GM13977 (cell line): ENCODE data around the gene FNIP2.
"Not testable (repeated sequence)": the region's sequence is repeated elsewhere in the genome, so short reads cannot be mapped to it uniquely, and the experiment has no call there.

Experiments used
- DNase-seq: peaks from one replicate; pipeline ENCODE4 v3.0.0; 2012; ENCODE audit warnings: low spot score
- CTCF ChIP-seq: IDR thresholded peaks from 2 replicates; pipeline ENCODE4 v1.5.1; 2012; ENCODE audit warnings: mild to moderate bottlenecking, control low read depth; ENCODE audit not compliant: insufficient read depth; ENCODE audit errors: extremely low read depth, missing control alignments
- in situ Hi-C: fragments of 300-500 bp; cut with MboI; formaldehyde crosslinking; loops from one replicate; pipeline ENCODE4 v1.12.0; 2022; ENCODE audit warnings: low sequenced_read_pairs, low pct_unique_long_range_greater_than_20kb, mixed read lengths, inconsistent platforms; ENCODE audit not compliant: unreplicated experiment

The FNIP2 gene

GRCh38 chr4:158754385-158755180, 14.2 kb upstream of the FNIP2 start:
- in situ Hi-C loops = no loop called here
- DNase-seq = no peak
- no peak for TF ChIP-seq CTCF

- in situ Hi-C loops, DNase-seq: not testable (repeated sequence)
Observed at GRCh38 chr4:158755819-158756218, 13.0 kb upstream of the FNIP2 start.

DNA sequence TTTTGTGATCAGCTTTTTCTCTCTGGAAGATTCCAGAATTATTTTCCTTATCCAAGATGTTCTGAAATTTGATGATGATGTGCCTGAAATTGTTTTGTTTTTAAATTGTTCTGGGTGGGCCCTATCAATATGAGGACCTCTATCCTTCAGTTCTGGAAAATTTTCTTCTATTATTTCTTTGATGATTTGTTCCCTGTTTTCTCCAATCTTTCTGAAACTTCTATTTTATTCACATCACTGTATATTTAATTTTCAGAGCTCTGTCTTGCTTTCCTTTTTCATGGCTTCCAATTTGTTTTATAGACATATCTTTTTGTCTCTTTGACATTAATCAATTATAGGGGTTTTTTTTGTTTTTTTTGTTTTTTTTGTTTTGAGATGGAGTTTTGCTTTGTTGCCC, 12.2 kb upstream of the FNIP2 start:
- no peak for TF ChIP-seq CTCF
- in situ Hi-C loops = no loop called here
- DNase-seq = no peak

DNA sequence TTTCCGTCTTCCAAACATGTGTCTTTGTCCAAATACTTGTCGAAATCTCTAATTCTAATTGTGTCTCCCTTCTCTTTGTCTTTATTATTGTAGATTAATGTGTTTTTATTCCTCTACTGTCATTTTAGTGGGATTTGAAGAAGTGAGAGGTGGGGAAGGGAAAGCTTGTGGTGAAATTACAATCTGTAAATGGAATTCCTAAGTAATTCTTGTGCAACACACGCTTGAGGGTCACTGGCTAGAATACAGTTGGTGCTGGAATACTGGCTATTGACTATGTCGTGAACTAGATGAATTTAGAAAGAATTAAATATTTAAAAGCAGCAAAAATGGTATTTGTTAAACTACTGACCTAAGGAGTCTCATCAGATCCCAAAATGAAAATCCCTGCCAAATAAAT, 10.7 kb upstream of the FNIP2 start:
- no peak for TF ChIP-seq CTCF
- in situ Hi-C loops = no loop called here
- no peak for DNase-seq

DNA sequence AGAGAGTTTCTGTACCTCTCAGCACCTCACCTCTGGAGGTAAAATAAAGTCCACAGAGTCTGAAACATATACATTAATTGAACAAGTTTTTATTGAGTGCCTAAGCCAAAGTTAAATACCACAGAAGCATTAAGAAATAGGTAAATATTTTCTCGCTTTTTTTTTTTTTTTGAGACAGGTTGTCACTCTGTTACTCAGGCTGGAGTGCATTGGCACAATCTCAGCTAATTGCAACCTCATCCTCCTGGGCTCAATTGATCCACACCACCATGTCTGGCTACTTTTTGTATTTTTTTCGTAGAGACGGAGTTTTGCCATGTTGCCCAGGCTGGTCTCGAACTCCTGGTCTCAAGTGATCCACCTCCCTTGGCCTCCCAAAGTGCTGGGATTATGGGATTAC, 10.1 kb upstream of the FNIP2 start:
- in situ Hi-C loops = no loop called here
- no peak for TF ChIP-seq CTCF
- DNase-seq = no peak

- DNase-seq, in situ Hi-C loops: not testable (repeated sequence)
Observed at GRCh38 chr4:158759539-158759938, 9.3 kb upstream of the FNIP2 start.

- no peak for TF ChIP-seq CTCF
- DNase-seq = no peak
- in situ Hi-C loops = no loop called here
Observed at GRCh38 chr4:158760866-158761265, 8.0 kb upstream of the FNIP2 start.

DNA sequence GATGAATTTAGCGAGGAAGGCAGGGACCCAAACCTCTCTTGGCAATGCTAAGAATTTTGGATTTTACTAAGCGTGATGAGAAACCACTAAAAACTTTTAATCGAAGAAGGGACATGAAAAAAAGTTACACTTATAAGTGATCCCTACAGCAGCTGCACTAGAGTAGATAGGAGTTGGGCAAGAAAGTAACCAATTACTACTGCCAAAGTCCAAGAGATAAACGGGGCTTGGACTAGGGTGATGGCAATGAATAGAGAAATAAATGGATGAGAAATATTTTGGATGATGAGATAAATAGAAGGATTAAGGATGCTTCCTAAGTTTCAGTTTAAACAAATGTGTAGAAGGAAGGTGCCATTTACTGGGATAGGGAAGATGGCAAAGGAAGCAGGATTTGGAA, 6.3 kb upstream of the FNIP2 start:
- no peak for TF ChIP-seq CTCF
- in situ Hi-C loops = no loop called here

More for the DNA sequence above, 6.3 kb upstream of the FNIP2 start:
- DNase-seq = no peak
